HUES6 (cell line): ENCODE measurements around the gene KIF16B.

Experiments used
- H3K27ac ChIP-seq: 2 replicates; pipeline ENCODE4 v1.7.0; 2013; ENCODE audit warnings: low read depth, mild to moderate bottlenecking, low read length, inconsistent platforms
- H3K27me3 ChIP-seq: 2 replicates; pipeline ENCODE4 v1.6.1; 2013; ENCODE audit warnings: low read length; ENCODE audit not compliant: control insufficient read depth, insufficient read depth
- H3K36me3 ChIP-seq: 2 replicates; pipeline ENCODE4 v1.6.1; 2013; ENCODE audit warnings: low read length; ENCODE audit not compliant: control insufficient read depth, insufficient read depth
- H3K4me1 ChIP-seq: 2 replicates; pipeline ENCODE4 v1.6.1; 2013; ENCODE audit warnings: low read length; ENCODE audit not compliant: control insufficient read depth, insufficient read depth
- H3K4me3 ChIP-seq: 2 replicates; pipeline ENCODE4 v1.5.1; 2013; ENCODE audit warnings: low read depth, low read length
- H3K9ac ChIP-seq: one replicate; pipeline ENCODE4 v1.6.1; 2013; ENCODE audit warnings: mild to moderate bottlenecking, low read length
- H3K9me3 ChIP-seq: 2 replicates; pipeline ENCODE4 v1.6.1; 2013; ENCODE audit warnings: low read depth, low read length; ENCODE audit not compliant: control insufficient read depth, insufficient read depth

The KIF16B gene

DNA sequence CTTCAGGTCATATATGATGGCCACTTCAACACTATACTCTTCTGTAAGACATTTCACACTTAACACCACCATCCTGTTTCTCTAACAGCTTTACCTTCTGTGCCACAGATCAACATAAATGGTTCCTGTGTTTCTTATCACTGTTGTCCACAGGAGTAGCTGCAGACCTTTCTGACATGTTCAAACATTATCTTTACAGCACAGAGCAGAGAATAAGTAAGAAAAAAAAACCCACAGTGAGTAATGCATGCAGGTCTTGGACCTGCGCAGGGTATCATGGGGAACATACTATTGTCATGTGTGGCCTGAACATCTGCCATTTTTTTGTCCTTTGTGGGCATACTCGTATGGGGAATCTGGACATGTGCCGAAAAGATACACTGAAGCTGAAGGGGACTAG, 161.9 kb downstream of the KIF16B start:
- no peak overlapping the region for H3K27ac ChIP-seq
- H3K4me1 ChIP-seq, result no peaks in the 10 kb centered on the region
- H3K36me3 ChIP-seq, result no peaks in the 10 kb centered on the region
- no peak overlapping the region for H3K4me3 ChIP-seq
- peaks cover 10% of the 10 kb centered on the region for H3K9me3 ChIP-seq
- no peaks in the 10 kb centered on the region for H3K27me3 ChIP-seq
- H3K9ac ChIP-seq, result no peak overlapping the region

DNA sequence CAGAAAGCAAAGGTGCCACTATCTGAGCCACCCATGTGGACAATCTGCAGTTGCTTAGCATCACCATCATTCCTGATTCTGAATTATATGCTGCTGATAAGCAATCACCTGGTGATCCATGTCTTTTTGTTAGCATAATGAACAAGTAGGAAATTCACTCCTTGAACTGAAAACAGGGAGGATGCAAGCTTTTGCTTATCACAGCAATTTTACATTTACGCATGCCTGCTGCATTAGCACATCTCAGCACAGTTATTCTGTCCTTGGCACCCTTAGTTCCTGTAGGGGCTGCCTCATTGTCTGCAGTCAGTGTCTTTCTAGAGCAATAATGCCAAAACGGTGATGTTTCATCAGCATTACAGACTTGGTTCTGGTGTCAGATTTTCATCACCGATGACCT, 162.6 kb downstream of the KIF16B start:
- no peak overlapping the region for H3K4me3 ChIP-seq
- peaks cover 10% of the 10 kb centered on the region for H3K9me3 ChIP-seq
- H3K9ac ChIP-seq, result no peak overlapping the region
- H3K27me3 ChIP-seq, result no peaks in the 10 kb centered on the region
- no peak overlapping the region for H3K27ac ChIP-seq
- H3K36me3 ChIP-seq, result no peaks in the 10 kb centered on the region
- H3K4me1 ChIP-seq, result no peaks in the 10 kb centered on the region

DNA sequence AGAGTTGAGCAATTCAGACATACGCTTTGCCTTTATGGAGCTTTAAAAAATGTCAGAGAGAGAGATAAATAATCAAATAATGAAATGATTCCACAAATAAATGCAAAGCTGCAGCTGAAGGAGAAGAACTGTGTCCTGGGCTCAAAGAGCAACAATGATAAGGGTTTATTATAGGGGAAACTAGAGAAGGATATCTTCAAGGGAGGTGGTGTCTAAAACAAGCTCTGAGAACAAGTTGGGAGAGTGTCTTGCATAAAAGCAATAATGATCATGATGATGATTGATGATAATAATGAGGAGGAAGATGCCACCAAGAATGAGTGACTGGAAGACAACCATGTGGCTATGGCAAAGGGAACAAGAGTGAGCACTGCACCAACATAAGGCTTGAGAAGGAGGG, 164.3 kb downstream of the KIF16B start:
- Histone ChIP-seq H3K9ac (no peak overlapping the region), H3K27me3 (no peaks in the 10 kb centered on the region), H3K36me3 (no peaks in the 10 kb centered on the region), H3K4me3 (no peak overlapping the region), H3K9me3 (peaks cover 10% of the 10 kb centered on the region), H3K4me1 (no peaks in the 10 kb centered on the region), H3K27ac (no peak overlapping the region)

DNA sequence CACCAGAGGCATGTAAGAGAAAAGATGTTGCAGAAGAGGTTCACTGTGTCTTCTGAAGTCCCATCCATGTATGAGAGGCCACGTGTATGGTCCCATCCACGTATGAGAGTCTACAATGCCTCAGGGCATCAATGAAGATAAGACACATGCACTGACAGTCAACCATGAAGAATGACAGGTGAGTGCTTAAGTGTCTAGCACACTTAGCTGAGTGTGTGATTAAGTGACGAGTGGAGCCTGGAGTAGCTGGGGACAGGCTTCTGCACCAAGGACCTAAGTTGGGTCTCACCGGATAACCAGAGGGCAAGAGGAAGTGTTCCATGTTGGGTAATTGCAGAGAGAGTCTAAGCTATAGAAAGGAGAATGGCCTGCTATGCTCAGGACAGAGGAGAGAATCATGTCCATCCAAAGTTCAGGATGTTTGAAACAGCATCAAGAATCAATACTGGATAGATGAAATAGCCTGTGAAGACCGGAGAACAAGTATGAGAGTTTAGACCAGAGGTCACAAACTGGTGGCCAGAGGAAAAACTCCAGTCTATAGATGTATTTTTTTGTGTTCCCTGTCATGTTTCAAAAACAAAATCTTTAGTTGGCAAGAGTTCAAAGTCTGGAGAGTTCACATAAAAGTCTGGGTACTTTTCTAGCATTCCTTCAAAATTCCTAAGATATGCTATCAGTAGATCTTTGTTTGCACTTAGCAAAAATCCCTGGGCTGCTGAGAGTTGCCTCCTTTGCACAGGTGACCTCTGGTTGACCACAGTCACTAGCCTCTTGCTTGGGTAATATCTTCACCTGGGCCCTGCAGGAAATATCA, 165.8 kb downstream of the KIF16B start:
- Histone ChIP-seq H3K4me3 (no peak overlapping the region), H3K27me3 (no peaks in the 10 kb centered on the region), H3K36me3 (no peaks in the 10 kb centered on the region), H3K9ac (no peak overlapping the region), H3K4me1 (no peaks in the 10 kb centered on the region), H3K9me3 (peaks cover 10% of the 10 kb centered on the region), H3K27ac (no peak overlapping the region)

DNA sequence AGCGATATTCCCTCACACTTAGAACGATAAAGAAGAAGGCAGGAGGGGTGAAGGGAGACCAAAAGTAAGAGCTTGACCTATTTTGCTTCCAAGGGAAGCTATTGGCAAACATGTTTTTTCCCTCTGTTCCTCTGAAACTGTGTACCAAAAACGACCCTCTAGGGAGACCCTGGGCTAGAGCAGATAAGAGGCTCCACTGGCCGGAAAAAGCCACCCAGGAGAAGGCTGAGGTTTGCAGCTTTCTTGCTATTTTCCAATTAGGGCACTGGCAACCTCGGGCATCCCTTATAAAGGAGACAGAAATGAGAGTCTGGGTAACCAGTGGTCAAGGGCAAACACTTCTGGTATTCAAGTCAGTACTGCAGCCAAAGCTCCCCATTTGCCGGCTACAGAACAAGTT, 168.0 kb downstream of the KIF16B start:
- Histone ChIP-seq H3K4me1 (no peaks in the 10 kb centered on the region), H3K27ac (no peak overlapping the region), H3K4me3 (no peak overlapping the region), H3K27me3 (no peaks in the 10 kb centered on the region), H3K9ac (no peak overlapping the region), H3K9me3 (no peaks in the 10 kb centered on the region), H3K36me3 (no peaks in the 10 kb centered on the region)

DNA sequence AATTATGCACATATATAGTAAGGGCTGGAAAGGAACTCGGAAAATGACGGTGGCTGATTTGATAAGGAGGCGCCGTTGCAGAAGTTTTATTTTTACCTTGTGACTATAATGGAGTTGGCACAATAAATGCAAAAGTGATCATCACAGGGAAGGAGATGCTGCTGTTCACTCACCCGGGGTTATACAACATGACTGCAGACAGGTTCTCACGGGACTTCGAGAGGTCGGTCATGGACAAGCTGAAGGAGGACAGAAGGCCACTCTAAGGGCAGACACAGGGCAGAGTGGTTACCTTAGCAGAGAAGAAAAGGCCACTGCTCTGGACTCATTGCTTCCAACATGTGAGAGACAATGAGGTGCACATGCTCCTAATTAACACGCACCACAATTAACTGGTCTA, 168.6 kb downstream of the KIF16B start:
- Histone ChIP-seq H3K4me3 (no peak overlapping the region), H3K27ac (no peak overlapping the region), H3K9ac (no peak overlapping the region), H3K4me1 (no peaks in the 10 kb centered on the region), H3K27me3 (no peaks in the 10 kb centered on the region), H3K9me3 (no peaks in the 10 kb centered on the region), H3K36me3 (no peaks in the 10 kb centered on the region)

DNA sequence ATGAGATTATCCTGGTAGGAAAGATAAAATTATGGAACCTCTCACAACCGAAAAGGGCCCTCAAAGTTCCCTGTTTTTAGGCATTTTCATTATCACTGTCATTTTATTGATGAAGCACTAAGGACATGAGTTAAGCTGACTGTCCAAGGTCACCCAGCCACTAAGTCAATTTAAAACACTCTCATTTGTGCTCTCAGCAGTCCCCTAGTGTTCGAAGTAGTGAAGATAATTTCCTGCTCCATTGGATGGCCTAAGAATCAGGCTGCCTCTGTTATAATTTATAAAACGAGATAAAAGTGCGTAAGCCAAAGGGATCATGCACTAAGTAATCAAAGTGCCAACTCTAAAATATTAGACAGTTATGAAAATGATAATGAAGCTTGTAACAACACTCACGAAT, 169.1 kb downstream of the KIF16B start:
- no peaks in the 10 kb centered on the region for H3K4me1 ChIP-seq
- no peak overlapping the region for H3K9ac ChIP-seq
- H3K27ac ChIP-seq, result no peak overlapping the region
- no peaks in the 10 kb centered on the region for H3K9me3 ChIP-seq
- no peaks in the 10 kb centered on the region for H3K36me3 ChIP-seq
- H3K4me3 ChIP-seq, result no peak overlapping the region
- no peaks in the 10 kb centered on the region for H3K27me3 ChIP-seq

DNA sequence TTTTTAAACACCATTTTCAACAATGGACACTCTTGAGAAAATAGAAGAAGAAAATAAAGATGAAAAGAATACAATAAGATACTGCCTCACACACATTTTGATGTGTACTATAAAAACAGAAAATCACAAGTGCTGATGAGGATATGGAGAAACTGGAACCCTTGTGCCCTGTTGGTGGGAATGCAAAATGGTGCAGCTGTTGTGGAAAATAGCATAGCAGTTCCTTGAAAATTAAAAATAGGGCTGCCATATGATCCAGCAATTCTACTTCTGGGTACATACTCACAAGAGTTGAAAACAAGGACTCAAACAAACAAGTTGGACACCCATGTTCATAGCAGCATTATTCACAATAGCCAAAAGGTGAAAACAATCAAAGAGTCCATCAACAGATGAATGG, 173.0 kb downstream of the KIF16B start:
- peaks cover 8% of the 10 kb centered on the region for H3K4me1 ChIP-seq
- no peak overlapping the region for H3K9ac ChIP-seq
- H3K36me3 ChIP-seq, result no peaks in the 10 kb centered on the region
- H3K27ac ChIP-seq, result no peak overlapping the region
- no peak overlapping the region for H3K4me3 ChIP-seq
- no peaks in the 10 kb centered on the region for H3K9me3 ChIP-seq
- H3K27me3 ChIP-seq, result no peaks in the 10 kb centered on the region

DNA sequence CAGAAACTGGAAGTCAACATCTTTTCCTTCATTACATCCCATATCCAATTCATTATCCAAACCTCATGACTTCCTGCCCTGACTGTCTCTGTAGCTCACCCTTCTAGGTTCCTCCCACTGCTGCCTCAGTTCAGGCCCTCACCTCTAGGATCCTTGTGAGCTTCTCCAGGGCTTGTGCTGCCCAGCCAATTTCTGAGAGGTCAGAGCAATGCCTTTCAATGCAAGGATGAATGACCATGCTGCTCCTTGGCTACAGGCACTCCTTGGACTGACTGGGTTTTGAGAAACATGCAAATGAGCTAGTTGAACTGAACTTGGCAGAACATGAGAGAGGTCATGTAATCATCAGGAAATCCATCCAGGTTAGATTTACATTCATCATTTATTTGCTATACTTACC, 173.4 kb downstream of the KIF16B start:
- Histone ChIP-seq H3K36me3 (no peaks in the 10 kb centered on the region), H3K4me3 (no peak overlapping the region), H3K4me1 (peaks cover 8% of the 10 kb centered on the region), H3K27me3 (no peaks in the 10 kb centered on the region), H3K9me3 (no peaks in the 10 kb centered on the region), H3K27ac (no peak overlapping the region), H3K9ac (no peak overlapping the region)

DNA sequence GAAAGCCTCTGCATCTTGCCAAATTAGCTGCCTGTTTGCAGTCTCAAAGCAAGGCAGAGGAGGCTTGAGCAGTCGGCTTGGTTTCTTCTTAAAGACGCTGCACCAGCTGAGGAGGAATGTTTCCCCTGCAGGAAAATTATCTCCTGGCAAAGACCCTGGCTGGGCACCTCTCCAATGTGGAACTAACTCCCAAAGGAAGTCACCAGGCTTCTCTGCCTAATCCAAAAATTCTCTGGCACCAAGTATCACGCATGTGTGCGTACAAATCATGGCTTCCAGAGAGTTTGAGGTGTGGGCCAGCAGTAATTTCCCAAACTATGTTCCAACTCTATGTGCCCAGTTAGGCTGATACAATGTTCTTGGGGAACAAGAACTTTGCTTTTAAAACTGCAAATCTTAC, 176.2 kb downstream of the KIF16B start:
- Histone ChIP-seq H3K27me3 (no peaks in the 10 kb centered on the region), H3K4me1 (peaks cover 8% of the 10 kb centered on the region), H3K9me3 (no peaks in the 10 kb centered on the region), H3K4me3 (no peak overlapping the region), H3K36me3 (no peaks in the 10 kb centered on the region), H3K9ac (no peak overlapping the region), H3K27ac (no peak overlapping the region)

DNA sequence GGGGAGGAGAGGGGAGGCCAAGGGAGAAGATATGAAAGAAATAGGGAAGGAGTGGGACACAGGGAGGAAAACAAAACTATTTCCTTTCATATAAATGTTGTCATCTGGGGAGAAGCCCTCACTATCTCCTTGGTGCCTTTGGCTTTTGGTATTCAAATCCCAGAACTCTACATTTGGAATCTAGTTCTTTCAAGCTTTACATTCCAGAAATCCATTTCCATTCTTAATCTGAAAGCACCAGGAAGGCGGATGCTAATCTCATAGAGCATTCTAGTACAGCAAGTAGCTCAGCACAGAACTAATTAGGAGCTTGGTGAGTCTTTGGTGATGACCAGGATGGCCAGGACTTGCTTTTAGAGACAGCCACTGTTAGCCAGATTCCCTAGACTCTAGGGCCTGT, 177.9 kb downstream of the KIF16B start:
- Histone ChIP-seq H3K27me3 (no peaks in the 10 kb centered on the region), H3K4me3 (no peak overlapping the region), H3K36me3 (no peaks in the 10 kb centered on the region), H3K4me1 (peaks cover 8% of the 10 kb centered on the region), H3K9me3 (no peaks in the 10 kb centered on the region), H3K27ac (no peak overlapping the region), H3K9ac (no peak overlapping the region)
